CD14-positive monocyte (primary cell): ENCODE measurements around the gene TMEM151A. TPM values are rescaled to one million over a fixed set of nuclear protein-coding genes. Genes with fewer than 3 reads are reported as not detected.

Source experiments
- DNase-seq, 3 donors: peaks; one replicate each; pipeline ENCODE4 v3.0.0-alpha.2; 2011 to 2022
- H2AFZ ChIP-seq: 2 replicates; pipeline ENCODE4 v1.6.0; 2012; ENCODE audit warnings: mild to moderate bottlenecking, low read depth, low read length, inconsistent platforms; ENCODE audit not compliant: insufficient read depth, poor library complexity, severe bottlenecking
- H3K27ac ChIP-seq, 2 donors: 1 replicate in 1 of 2; 2 replicates in 1 of 2; pipeline ENCODE4 v1.5.1; 2012 to 2013; ENCODE audit warnings: low read length in 2 of 2, control low read depth in 1 of 2, inconsistent platforms in 1 of 2, low read depth in 1 of 2, mild to moderate bottlenecking in 1 of 2
- H3K27me3 ChIP-seq, 2 donors: one replicate each; pipeline versions ENCODE4 v1.6.0 to v1.6.1; 2011 to 2013; ENCODE audit warnings: low read length in 2 of 2; ENCODE audit not compliant: control insufficient read depth in 2 of 2, insufficient read depth in 2 of 2
- H3K36me3 ChIP-seq, 2 donors: replicated peaks in 1 of 2; 1 replicate in 1 of 2; 2 replicates in 1 of 2; pipeline versions ENCODE4 v1.5.1 to v1.6.1; 2012 to 2013; ENCODE audit warnings: low read length in 2 of 2, control low read depth in 1 of 2, inconsistent platforms in 1 of 2, mild to moderate bottlenecking in 1 of 2; ENCODE audit not compliant: insufficient read depth in 2 of 2, control insufficient read depth in 1 of 2
- H3K4me1 ChIP-seq, 2 donors: 1 replicate in 1 of 2; 2 replicates in 1 of 2; pipeline versions ENCODE4 v1.5.1 to v1.6.1; 2012 to 2013; ENCODE audit warnings: low read length in 2 of 2, control low read depth in 1 of 2, inconsistent platforms in 1 of 2, mild to moderate bottlenecking in 1 of 2, moderate library complexity in 1 of 2; ENCODE audit not compliant: insufficient read depth in 2 of 2, control insufficient read depth in 1 of 2
- H3K4me2 ChIP-seq: replicated peaks from 2 replicates; pipeline ENCODE3; 2012; ENCODE audit warnings: low read length, moderate library complexity, mild to moderate bottlenecking; ENCODE audit not compliant: poor library complexity, severe bottlenecking; ENCODE audit errors: extremely low read depth
- H3K4me3 ChIP-seq, 3 experiments: fragments of 200-600 bp in 1 of 3; sonication (generic) in 1 of 3; replicated peaks in 1 of 3; 1 replicate in 2 of 3; 2 replicates in 1 of 3; pipeline ENCODE4 v1.5.1; 2011 to 2013; ENCODE audit warnings: low read length in 3 of 3, mild to moderate bottlenecking in 3 of 3, control low read depth in 2 of 3, low read depth in 2 of 3, inconsistent platforms in 1 of 3, moderate library complexity in 1 of 3
- H3K79me2 ChIP-seq: 2 replicates; pipeline ENCODE4 v1.6.0; 2012; ENCODE audit warnings: mild to moderate bottlenecking, control low read depth, inconsistent platforms, low read length, moderate library complexity; ENCODE audit not compliant: insufficient read depth
- H3K9ac ChIP-seq: 2 replicates; pipeline ENCODE4 v1.6.0; 2017; ENCODE audit warnings: low read length, mild to moderate bottlenecking; ENCODE audit not compliant: insufficient read depth, poor library complexity, severe bottlenecking
- H3K9me3 ChIP-seq, 2 donors: replicated peaks in 1 of 2; 1 replicate in 1 of 2; 2 replicates in 1 of 2; pipeline versions ENCODE4 v1.5.1 to v1.6.1; 2012 to 2013; ENCODE audit warnings: low read length in 2 of 2, control low read depth in 1 of 2; ENCODE audit not compliant: control insufficient read depth in 1 of 2, insufficient read depth in 1 of 2
- H4K20me1 ChIP-seq: 2 replicates; pipeline ENCODE4 v1.6.0; 2012; ENCODE audit warnings: mild to moderate bottlenecking, low read length, control low read depth, moderate library complexity; ENCODE audit not compliant: insufficient read depth
- H3K27ac Mint-ChIP-seq, 7 donors: one replicate each; pipeline ENCODE4 v1.8.0; 2020; ENCODE audit warnings: mild to moderate bottlenecking in 7 of 7, mixed read lengths in 7 of 7, moderate library complexity in 6 of 7, inconsistent platforms in 2 of 7
- H3K27me3 Mint-ChIP-seq, 3 donors: one replicate each; pipeline ENCODE4 v1.8.0; 2021 to 2022; ENCODE audit warnings: low read depth in 3 of 3, mild to moderate bottlenecking in 3 of 3, mixed read lengths in 3 of 3, moderate library complexity in 3 of 3, inconsistent platforms in 1 of 3
- H3K36me3 Mint-ChIP-seq, 2 donors: one replicate each; pipeline ENCODE4 v1.8.0; 2020; ENCODE audit warnings: mixed read lengths in 2 of 2, inconsistent platforms in 1 of 2, mild to moderate bottlenecking in 1 of 2
- H3K4me1 Mint-ChIP-seq: one replicate; pipeline ENCODE4 v1.8.0; 2020; ENCODE audit warnings: mild to moderate bottlenecking, mixed read lengths
- H3K4me3 Mint-ChIP-seq, 2 donors: one replicate each; pipeline ENCODE4 v1.8.0; 2020; ENCODE audit warnings: mild to moderate bottlenecking in 2 of 2, mixed read lengths in 2 of 2, moderate library complexity in 1 of 2
- H3K9me3 Mint-ChIP-seq, 7 donors: one replicate each; pipeline ENCODE4 v1.8.0; 2020 to 2022; ENCODE audit warnings: mixed read lengths in 7 of 7, mild to moderate bottlenecking in 6 of 7, moderate library complexity in 6 of 7, inconsistent platforms in 2 of 7
- CTCF ChIP-seq: fragments of 200-600 bp; IDR thresholded peaks from one replicate; pipeline ENCODE4 v1.8.0; 2022; ENCODE audit warnings: antibody characterized with exemption, mild to moderate bottlenecking
- WGBS: methylation state at CpG from one replicate; pipeline ENCODE4 v1.1.5; 2013; ENCODE audit warnings: missing lambda C conversion rate; ENCODE audit not compliant: insufficient coverage; 5-methylcytosine and 5-hydroxymethylcytosine counted together
- intact Hi-C, 2 donors: fragments of 100-400 bp; cut with micrococcal nuclease; formaldehyde crosslinking; loops; one replicate each; pipeline versions ENCODE4 v1.15.0 to v1.15.1; 2023
- polyA plus RNA-seq, 3 donors: library from polyadenylated mRNA; depleted of rRNA in 1 of 3; unstranded in 2 of 3; stranded (reverse) in 1 of 3; fragments of 300-500 nt in 2 of 3; fragments of >200 nt in 1 of 3; fragmentation: Illumina TruSeq in 2 of 3; gene quantifications; 1 replicate in 2 of 3; 2 replicates in 1 of 3; pipeline ENCODE4 v1.2.3, GENCODE V29; 2012 to 2021

Gene TMEM151A
- polyA plus RNA-seq, 3 donors: not detected

DNA sequence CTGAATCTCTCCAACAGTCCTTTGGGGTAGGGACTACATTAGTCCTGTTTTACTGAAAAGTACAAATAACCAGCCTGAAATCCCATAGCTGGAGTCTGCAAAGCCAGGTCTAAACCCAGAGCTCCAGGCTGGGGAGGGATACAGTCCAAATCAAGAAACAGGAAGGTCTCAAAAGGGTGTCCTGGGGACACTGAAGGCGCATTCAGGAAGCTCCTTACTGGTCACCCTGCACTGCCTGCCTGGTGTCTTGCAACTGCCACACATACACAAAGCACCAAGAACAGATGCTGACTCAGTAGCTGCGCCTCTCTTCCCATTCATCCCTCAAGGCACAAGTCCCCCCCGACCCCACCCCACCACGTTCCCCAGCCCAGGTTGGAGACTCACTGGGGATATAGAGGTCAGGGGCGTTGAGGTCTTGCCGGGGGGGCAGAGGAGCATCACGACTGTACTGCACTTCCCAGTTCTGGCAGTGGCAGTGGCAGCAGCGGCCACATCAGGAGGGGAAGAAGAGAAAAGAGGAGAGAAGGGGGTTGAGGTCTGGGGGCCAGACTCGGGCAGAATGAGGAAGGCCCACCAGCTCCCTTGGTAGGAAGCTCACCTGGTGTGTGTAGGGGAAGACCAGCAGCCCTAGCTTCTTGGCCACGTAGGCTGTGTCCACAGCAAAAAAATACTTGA is 4.3 kb upstream of the TMEM151A start:
- peaks cover 0 to 6% of the 10 kb centered on the region in 2 donors for H3K9me3 ChIP-seq
- H3K4me1 Mint-ChIP-seq: peaks cover 38% of the 10 kb centered on the region
- intact Hi-C loops: no loop called here
- no peak for TF ChIP-seq CTCF
- no peaks in the 10 kb centered on the region for H3K79me2 ChIP-seq
- H4K20me1 ChIP-seq: peaks cover 19% of the 10 kb centered on the region
- DNase-seq: peak in 2 of 3 donors; percentile 27 to 49
- H3K4me3 Mint-ChIP-seq: peak overlapping the region; percentile 50 to 86
- peaks cover 18 to 27% (median 25%) of the 10 kb centered on the region in 3 donors for H3K27me3 Mint-ChIP-seq
- WGBS: 16% methylated on average over 7 of the region's 10 CpGs
- H3K4me2 ChIP-seq: peak overlapping the region; percentile 95
- H2AFZ ChIP-seq: no peak overlapping the region
- H3K9ac ChIP-seq: no peak overlapping the region
- peaks cover 23 to 26% of the 10 kb centered on the region in 2 donors for H3K27me3 ChIP-seq
- peaks cover 40 to 50% of the 10 kb centered on the region in 2 donors for H3K4me1 ChIP-seq
- peak overlapping the region in 1 of 3 experiments; percentile 84 for H3K4me3 ChIP-seq
- H3K27ac ChIP-seq: no peak overlapping the region
- peaks cover 3 to 14% of the 10 kb centered on the region in 2 donors for H3K36me3 ChIP-seq
- peak overlapping the region in 5 of 7 donors; percentile 20 to 80 (median 63) for H3K27ac Mint-ChIP-seq
- peaks cover 9 to 17% of the 10 kb centered on the region in 2 donors for H3K36me3 Mint-ChIP-seq
- peaks cover 0 to 4% (median under 1%) of the 10 kb centered on the region in 7 donors for H3K9me3 Mint-ChIP-seq

DNA sequence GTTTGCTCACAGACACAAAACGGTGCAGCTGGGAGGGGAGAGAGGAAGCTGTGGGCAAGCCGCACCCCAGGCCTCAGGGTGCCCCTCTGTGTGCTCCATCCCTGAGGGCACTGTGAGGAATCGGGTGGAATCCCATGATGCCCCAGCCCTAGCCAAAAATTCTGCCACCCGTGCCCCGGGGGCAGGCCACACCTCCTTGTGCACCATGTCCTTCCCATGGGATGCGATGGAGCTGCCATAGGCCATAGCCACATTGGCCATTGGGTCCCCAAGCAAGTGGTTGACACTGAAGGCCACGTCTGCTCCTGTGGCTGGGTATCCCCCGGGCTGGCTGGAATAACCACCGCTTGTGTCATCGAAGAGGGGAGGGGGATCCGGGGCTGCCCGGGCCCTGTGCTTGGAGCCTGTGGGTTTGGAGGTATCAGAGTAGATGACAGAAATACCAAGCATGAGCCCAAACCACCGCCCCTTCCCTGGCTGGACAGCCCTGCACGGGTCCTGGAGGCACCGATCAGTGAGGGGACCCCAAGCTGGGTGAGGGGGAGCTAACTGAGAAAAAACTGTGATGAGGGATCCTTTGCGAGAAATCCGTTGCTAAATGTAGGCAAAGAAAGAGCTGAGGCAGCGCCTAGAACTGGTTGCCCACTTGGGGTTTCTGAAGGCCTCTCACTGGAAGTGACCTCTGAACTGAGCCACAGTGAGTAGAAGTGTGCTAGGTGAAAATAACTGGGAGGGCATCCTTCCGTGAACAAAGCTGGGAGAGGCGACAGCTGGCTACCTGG is 3.6 kb upstream of the TMEM151A start:
- H3K27ac Mint-ChIP-seq: peak overlapping the region; percentile 82 to 90 (median 84)
- intact Hi-C loops: loop anchor here in 1 of 2 donors (2.0 kb wide), 1 partner anchor 19 kb away; the partner anchor contains the start of gene RAB1B
- peaks cover 37% of the 10 kb centered on the region for H3K4me1 Mint-ChIP-seq
- peak overlapping the region; percentile 86 to 94 for H3K4me3 Mint-ChIP-seq
- Histone ChIP-seq H4K20me1 (peaks cover 13% of the 10 kb centered on the region), H2AFZ (peak overlapping the region; percentile 84), H3K36me3 (peaks cover 3 to 14% of the 10 kb centered on the region in 2 donors), H3K79me2 (no peaks in the 10 kb centered on the region), H3K4me1 (peaks cover 37 to 44% of the 10 kb centered on the region in 2 donors), H3K9me3 (peaks cover 0 to 11% of the 10 kb centered on the region in 2 donors), H3K27ac (peak overlapping the region; percentile 37 to 74), H3K9ac (peak overlapping the region; percentile 75), H3K4me2 (peak overlapping the region; percentile 95), H3K4me3 (peak overlapping the region; percentile 77 to 84 (median 81)), H3K27me3 (peaks cover 24 to 33% of the 10 kb centered on the region in 2 donors)
- peaks cover 9 to 20% of the 10 kb centered on the region in 2 donors for H3K36me3 Mint-ChIP-seq
- TF ChIP-seq CTCF: no peak
- H3K27me3 Mint-ChIP-seq: peaks cover 25 to 34% (median 32%) of the 10 kb centered on the region in 3 donors
- peaks cover 0 to 6% (median 4%) of the 10 kb centered on the region in 7 donors for H3K9me3 Mint-ChIP-seq
- no peak for DNase-seq
- 40% methylated on average over 17 of the region's 20 CpGs for WGBS
